Measurements from ENCODE around the gene FPR1.

The FPR1 gene

GRCh38 chr19:51735759-51736449, 15.8 kb downstream of the FPR1 start:
- DNase-seq: no peak

DNA sequence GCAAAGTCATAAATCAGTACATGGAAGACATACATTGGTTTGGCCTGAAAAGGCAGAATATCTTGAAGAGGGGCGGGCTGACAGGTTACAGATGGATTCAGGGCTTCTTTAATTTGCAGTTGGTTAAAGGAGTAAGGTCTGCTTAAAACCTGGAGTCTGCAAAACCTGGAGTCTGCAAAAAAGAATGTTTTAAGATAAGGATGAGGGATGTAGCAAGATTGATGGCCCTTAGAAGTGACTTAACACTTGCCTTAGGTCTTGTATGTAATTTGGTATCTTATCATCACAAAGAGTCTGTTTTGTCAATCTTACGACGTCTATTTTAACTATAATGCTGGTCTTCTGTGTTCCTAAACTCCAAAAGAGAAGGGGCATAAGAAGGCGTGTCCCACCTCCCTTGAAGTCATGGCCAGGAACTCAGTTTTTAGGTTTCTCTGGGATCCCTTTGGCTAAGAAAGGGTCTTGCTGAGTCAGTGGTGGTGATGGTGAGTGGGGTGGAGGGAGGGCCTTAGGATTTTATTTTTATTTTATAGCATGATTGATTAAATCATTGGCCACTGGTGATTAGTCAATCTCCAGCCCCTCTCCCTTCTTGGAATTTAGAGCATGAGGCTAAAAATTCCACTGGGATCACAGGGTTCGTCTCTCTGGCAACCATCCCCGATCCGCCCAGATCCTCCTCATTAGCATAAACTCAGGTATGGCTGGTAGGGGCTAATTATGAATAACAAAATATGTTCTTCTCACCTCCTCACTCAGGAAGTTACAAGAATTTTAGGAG, 17.7 kb downstream of the FPR1 start:
- no peak for DNase-seq

DNA sequence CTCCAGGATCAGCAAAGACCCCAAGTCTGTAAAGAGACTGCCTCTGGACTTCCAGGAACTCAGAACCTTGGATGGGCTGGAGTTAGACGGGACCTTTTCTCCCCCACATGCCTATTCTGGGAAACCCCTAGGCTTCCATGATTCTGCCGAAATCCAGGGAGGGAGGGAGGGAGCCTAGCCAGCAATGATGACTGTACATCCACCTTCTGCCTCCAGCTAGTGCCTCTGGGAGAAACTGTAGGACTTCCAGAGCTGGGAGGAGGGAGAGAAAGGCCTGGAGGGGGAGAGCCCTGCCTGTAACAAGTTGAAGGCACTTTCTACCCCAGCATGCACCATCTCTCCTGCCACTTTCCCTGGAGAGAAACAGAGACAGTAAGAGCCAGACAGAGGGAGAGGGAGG, 21.9 kb downstream of the FPR1 start:
- no peak for DNase-seq

DNA sequence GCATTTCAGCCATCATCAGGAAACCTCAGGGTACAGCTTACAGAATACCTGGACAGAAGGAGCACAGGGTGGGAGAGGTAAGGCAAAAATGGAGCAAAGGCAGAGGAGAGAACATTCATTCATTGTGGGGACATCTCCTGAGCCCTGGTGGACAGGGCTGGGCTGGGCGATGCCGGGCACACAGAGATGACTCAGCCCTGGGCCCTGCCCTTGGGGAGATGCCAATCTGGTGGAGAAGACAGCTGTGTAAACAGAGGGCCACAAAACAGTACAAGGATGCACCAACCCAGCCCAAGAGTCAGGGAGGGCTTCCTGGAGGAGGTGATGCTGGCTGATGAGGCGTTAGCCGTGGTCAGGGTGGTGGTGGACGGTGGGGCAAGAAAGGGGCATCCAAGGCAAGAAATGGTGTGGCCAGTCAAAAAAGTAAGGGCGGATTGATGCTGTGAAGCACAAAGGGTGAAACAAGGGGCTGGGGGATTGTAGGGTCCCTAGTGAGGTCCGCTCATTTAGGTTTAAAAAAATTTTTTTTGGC, 24.3 kb downstream of the FPR1 start:
- no peak for DNase-seq

- no peak for DNase-seq
Measured at GRCh38 chr19:51726049-51726448, 25.6 kb downstream of the FPR1 start.

DNA sequence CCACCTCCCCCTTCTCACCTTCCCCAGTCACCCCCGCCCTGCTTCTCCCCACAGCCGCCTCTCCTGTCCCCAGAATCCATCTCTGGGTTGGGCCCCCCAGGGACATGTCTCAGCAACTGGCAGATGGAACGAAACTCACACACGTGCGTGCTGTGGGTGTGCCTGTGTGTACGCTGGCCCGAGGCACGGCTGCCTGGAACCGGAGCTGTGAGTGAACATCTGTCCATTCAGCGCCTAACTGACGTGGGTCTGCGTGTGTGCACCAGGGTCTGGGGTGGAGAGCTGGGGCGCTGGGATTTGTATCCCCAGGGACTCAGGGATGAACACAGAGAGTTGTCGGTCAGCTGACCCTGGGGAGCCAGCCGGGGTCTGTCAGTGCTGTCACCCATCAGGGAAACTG, 27.1 kb downstream of the FPR1 start:
- DNase-seq: no peak

GRCh38 chr19:51722492-51722891, 29.2 kb downstream of the FPR1 start:
- DNase-seq: no peak

GRCh38 chr19:51721905-51722304, 29.8 kb downstream of the FPR1 start:
- no peak for DNase-seq

GRCh38 chr19:51719251-51719988, 32.3 kb downstream of the FPR1 start:
- no peak for DNase-seq

GRCh38 chr19:51716925-51717324, 34.8 kb downstream of the FPR1 start:
- no peak for DNase-seq

- no peak for DNase-seq
Measured at GRCh38 chr19:51715850-51716249, 35.8 kb downstream of the FPR1 start.

DNA sequence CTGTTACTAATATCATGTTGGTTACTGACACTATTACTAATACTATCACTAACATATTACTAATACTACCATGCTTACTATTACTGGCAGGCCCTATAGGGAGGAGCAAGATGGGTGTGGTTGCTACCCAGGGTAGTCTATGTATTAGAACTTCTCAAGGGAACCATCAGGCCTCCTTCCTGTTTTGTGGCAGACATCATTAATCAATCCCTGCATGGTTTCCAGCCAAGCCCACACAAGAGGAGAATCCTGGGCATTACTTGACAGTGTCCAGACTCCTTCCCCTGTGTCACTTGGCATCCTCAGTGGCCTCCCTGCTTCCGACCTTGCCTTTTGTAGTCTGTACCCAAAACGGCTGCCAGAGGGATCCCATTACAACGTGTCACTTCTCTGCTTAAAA, 36.8 kb downstream of the FPR1 start:
- DNase-seq: no peak

- no peak for DNase-seq
Measured at GRCh38 chr19:51713319-51714285, 38.1 kb downstream of the FPR1 start.

- no peak for DNase-seq
Measured at GRCh38 chr19:51712461-51713081, 39.1 kb downstream of the FPR1 start.

DNA sequence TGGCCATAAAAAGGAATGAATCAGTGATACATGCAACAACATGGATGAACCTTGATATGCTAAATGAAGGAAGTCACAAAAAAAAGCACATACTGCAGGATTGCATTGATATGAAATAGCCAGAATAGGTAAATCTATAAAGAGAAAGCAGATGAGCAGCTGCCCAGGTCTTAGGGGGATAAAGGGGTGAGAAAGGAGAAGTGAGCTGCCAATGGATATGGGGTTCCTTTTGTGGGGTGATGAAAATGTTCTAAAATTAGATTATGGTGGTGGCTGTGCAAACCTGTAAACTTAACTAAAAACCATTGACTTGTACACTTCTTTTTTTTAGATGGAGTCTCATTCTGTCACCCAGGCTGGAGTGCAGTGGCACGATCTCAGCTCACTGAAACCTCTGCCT, 40.0 kb downstream of the FPR1 start:
- DNase-seq: no peak

DNA sequence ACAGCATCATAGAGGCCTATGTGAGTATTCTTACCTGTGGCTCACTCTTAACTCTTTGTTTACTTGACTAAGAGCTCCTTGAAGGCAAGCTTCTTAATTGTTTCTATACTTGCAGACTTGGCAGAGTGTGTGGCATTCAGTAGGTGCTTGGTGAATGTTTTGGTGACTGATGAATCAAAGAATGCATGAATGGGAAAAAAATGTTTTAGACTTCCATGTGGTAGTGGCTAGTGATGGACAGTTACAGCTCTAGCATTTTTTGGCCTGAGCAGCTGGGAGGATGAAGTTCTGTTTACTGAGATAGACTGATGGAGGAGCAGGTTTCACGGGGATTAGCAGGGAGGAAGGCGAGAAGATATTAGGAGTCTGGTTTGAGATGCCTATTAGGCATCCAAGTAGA, 41.5 kb downstream of the FPR1 start:
- DNase-seq: no peak

- no peak for DNase-seq
Measured at GRCh38 chr19:51709575-51709974, 42.1 kb downstream of the FPR1 start.

DNA sequence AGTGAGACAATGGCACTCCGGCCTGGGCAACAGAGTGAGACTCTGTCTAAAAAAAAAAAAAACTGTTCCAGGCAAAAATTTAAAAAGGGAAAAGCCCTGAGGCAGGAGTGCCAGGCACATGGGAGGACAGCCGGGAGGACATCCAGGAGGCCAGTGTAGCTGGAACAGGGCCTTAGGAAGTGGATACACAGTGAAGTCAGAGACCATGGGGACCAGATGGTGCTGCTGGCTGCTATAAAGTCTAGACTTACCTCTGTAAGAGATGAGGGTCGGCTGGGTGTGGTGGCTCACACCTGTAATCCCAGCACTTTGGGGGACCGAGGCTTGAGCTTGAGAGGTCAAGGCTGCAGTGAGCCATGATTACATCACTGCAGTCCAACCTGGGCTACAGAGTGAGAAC, 42.9 kb downstream of the FPR1 start:
- DNase-seq: no peak

DNA sequence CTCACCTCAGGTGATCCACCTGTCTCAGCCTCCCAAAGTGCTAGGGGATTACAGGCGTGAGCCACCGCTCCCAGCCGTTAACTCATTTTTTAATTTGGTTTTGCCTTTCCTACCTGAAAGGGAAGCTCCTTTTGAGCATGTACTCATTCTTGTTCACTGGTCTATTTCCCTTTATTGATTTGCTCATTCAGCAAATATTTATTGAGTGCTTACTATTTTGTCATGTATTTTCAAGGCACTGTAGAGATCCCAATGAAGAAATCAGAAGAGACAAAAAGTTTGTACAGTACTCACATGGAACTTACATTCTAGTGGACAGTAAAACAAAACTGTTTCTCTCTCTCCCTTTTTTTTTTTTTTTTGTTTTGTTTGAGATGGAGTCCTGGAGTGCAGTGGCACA, 44.8 kb downstream of the FPR1 start:
- DNase-seq: no peak

DNA sequence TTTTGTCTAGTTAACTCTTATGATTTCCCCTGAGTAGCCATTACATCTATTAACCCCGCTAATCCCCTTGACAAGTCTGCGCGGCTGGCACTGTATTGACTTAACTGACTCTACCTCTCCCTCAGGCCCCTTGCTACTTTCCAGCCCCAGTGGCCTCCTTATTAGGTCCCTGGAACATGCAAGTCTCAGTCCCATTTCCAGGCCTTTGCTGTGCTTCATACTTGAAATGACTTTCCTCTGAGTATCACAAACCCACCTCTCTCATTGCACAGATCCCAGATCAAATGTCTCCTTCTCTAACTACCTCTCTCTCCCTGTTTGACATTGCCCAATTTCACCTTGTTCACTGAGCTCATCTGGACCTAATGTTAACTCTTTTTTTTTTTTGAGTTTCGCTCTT, 45.4 kb downstream of the FPR1 start:
- no peak for DNase-seq

- DNase-seq: no peak
Measured at GRCh38 chr19:51704626-51705025, 47.1 kb downstream of the FPR1 start.

Data from NCI-H1417 treated with DMSO at 0.1 percent for 48 hours (cell line).